Keratinocyte (primary cell): ENCODE data around the gene ADD2. TPM values are rescaled to one million over a fixed set of nuclear protein-coding genes. Genes with fewer than 3 reads are reported as not detected.

Source experiments
- DNase-seq: peaks from one replicate; pipeline ENCODE4 v3.0.0-alpha.2; 2011; ENCODE audit warnings: low read depth, missing footprints, low spot score
- FAIRE-seq: peaks from 2 replicates; lab custom pipeline; 2011; peaks lifted over from hg19 to GRCh38; lab: Jason Lieb, UNC
- H2AFZ ChIP-seq: 2 replicates; pipeline ENCODE4 v1.6.0; 2012; ENCODE audit warnings: low read length, control low read depth, inconsistent platforms; ENCODE audit not compliant: control insufficient read depth
- H3K27ac ChIP-seq: 2 replicates; pipeline ENCODE4 v1.5.1; 2011; ENCODE audit warnings: low read length; ENCODE audit not compliant: control insufficient read depth, insufficient read depth
- H3K27me3 ChIP-seq: 3 replicates; pipeline ENCODE4 v1.6.0; 2011; ENCODE audit warnings: low read length; ENCODE audit not compliant: control insufficient read depth, insufficient read depth; ENCODE audit errors: extremely low read depth
- H3K36me3 ChIP-seq, 2 experiments: 2 replicates in 1 of 2; 3 replicates in 1 of 2; pipeline ENCODE4 v1.5.1; 2011; ENCODE audit warnings: low read length in 2 of 2, mild to moderate bottlenecking in 1 of 2; ENCODE audit not compliant: control insufficient read depth in 2 of 2, insufficient read depth in 2 of 2; ENCODE audit errors: extremely low read depth in 1 of 2
- H3K4me1 ChIP-seq: 3 replicates; pipeline ENCODE4 v1.5.1; 2011; ENCODE audit warnings: low read length; ENCODE audit not compliant: control insufficient read depth, insufficient read depth; ENCODE audit errors: extremely low read depth
- H3K4me2 ChIP-seq: 3 replicates; pipeline ENCODE4 v1.6.0; 2011; ENCODE audit warnings: low read depth, low read length; ENCODE audit not compliant: control insufficient read depth, insufficient read depth; ENCODE audit errors: extremely low read depth
- H3K4me3 ChIP-seq, 3 experiments: fragments of 200-600 bp in 1 of 3; sonication (generic) in 1 of 3; 2 replicates in 2 of 3; 3 replicates in 1 of 3; pipeline ENCODE4 v1.5.1; 2011 to 2016; ENCODE audit warnings: low read length in 3 of 3, mild to moderate bottlenecking in 3 of 3, control low read depth in 2 of 3, inconsistent platforms in 1 of 3, low read depth in 1 of 3, mixed read lengths in 1 of 3, mixed run types in 1 of 3, moderate library complexity in 1 of 3; ENCODE audit not compliant: control insufficient read depth in 2 of 3, insufficient read depth in 2 of 3; ENCODE audit errors: extremely low read depth in 1 of 3
- H3K79me2 ChIP-seq: 2 replicates; pipeline ENCODE4 v1.6.0; 2012; ENCODE audit warnings: low read length; ENCODE audit not compliant: control insufficient read depth, insufficient read depth
- H3K9ac ChIP-seq: 3 replicates; pipeline ENCODE4 v1.6.0; 2011; ENCODE audit warnings: low read length; ENCODE audit not compliant: control insufficient read depth, insufficient read depth; ENCODE audit errors: extremely low read depth
- H3K9me1 ChIP-seq: 3 replicates; pipeline ENCODE4 v1.6.0; 2011; ENCODE audit warnings: low read length; ENCODE audit not compliant: control insufficient read depth, insufficient read depth; ENCODE audit errors: extremely low read depth
- H3K9me3 ChIP-seq: 2 replicates; pipeline ENCODE4 v1.5.1; 2012; ENCODE audit warnings: low read depth, low read length; ENCODE audit not compliant: control insufficient read depth
- H4K20me1 ChIP-seq: 3 replicates; pipeline ENCODE4 v1.6.0; 2011; ENCODE audit warnings: low read length; ENCODE audit not compliant: control insufficient read depth, insufficient read depth; ENCODE audit errors: extremely low read depth
- EZH2 ChIP-seq: IDR thresholded peaks from one replicate; pipeline ENCODE4 v1.6.1; 2012; ENCODE audit warnings: inconsistent platforms, mild to moderate bottlenecking, low read length, moderate library complexity
- dilution Hi-C: fragments of 300-500 bp; cut with MboI; formaldehyde crosslinking; loops from one replicate; pipeline ENCODE4 v1.7.0; 2020; ENCODE audit warnings: low sequenced_read_pairs; ENCODE audit not compliant: extremely low pct_ligation_motif_present
- polyA plus RNA-seq, 5 experiments: library from polyadenylated mRNA; depleted of rRNA in 3 of 5; stranded (reverse) in 3 of 5; stranded (forward) in 1 of 5; unstranded in 1 of 5; fragments of >200 nt; gene quantifications; 1 replicate in 1 of 5; 2 replicates in 3 of 5; 3 replicates in 1 of 5; pipeline versions ENCODE4 v1.2.1 to v1.2.3, GENCODE V29; 2011 to 2012; ENCODE audit warnings: missing spikeins in 2 of 5, low read depth in 1 of 5, low replicate concordance in 1 of 5
- TF ChIP-seq, protein P1 (sequence below), 3 experiments: IDR thresholded peaks in 1 of 3; conservative IDR thresholded peaks in 1 of 3; optimal IDR thresholded peaks in 1 of 3; 2 replicates in 2 of 3; 3 replicates in 1 of 3; pipeline versions ENCODE3 to v1.5.1; 2011; ENCODE audit warnings: low read length in 3 of 3, mild to moderate bottlenecking in 3 of 3, moderate library complexity in 2 of 3, control low read depth in 1 of 3, inconsistent platforms in 1 of 3; ENCODE audit not compliant: insufficient read depth in 2 of 3; ENCODE audit errors: extremely low read depth in 1 of 3

ADD2 gene
- polyA plus RNA-seq, 1 donor (not counting 4 experiments of a cell fraction or from before 2014, with no cell fraction given), result 0.05 TPM

GRCh38 chr2:70674636-70675430, 93.2 kb downstream of the ADD2 start:
- no peaks in the 10 kb centered on the region for H3K36me3 ChIP-seq

DNA sequence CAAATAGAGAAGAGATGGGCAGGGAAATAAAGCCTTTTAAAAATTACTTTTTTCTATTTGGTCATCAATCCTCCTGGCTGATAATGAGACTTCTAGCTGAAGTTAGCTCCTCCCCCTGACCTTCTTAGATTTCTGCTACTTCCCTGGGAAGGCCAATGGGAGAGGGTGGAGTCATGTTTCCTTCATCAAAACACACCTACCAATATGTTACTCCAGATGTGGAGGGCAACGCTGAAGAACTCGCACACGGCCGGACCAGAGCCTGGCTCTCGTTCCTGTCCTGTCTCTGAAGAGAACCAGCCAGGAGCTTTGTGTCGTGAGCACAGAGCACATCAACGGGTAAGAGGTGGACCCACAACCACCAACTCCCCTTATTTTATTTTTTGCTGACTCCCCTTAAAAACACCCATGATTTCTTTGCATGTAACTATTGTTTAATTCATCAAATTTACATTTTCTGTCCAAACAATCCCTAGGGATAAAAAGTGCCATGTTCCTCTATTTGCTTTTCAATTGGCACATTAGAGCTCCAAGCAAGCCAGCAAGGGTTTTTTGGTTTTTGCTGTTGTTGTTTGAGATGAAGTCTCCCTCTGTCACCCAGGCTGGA, 94.9 kb downstream of the ADD2 start:
- FAIRE-seq (no peak), DNase-seq (no peak)
- no peak overlapping the region for H3K27ac ChIP-seq
- dilution Hi-C loops, result no loop called here
- no peak overlapping the region for H2AFZ ChIP-seq
- no peaks in the 10 kb centered on the region for H3K4me1 ChIP-seq
- no peaks in the 10 kb centered on the region for H3K9me1 ChIP-seq
- H3K4me3 ChIP-seq, result no peak overlapping the region
- no peaks in the 10 kb centered on the region for H4K20me1 ChIP-seq
- H3K79me2 ChIP-seq, result no peaks in the 10 kb centered on the region
- H3K9ac ChIP-seq, result no peak overlapping the region
- no peak for TF ChIP-seq EZH2
- TF ChIP-seq, protein P1, sequence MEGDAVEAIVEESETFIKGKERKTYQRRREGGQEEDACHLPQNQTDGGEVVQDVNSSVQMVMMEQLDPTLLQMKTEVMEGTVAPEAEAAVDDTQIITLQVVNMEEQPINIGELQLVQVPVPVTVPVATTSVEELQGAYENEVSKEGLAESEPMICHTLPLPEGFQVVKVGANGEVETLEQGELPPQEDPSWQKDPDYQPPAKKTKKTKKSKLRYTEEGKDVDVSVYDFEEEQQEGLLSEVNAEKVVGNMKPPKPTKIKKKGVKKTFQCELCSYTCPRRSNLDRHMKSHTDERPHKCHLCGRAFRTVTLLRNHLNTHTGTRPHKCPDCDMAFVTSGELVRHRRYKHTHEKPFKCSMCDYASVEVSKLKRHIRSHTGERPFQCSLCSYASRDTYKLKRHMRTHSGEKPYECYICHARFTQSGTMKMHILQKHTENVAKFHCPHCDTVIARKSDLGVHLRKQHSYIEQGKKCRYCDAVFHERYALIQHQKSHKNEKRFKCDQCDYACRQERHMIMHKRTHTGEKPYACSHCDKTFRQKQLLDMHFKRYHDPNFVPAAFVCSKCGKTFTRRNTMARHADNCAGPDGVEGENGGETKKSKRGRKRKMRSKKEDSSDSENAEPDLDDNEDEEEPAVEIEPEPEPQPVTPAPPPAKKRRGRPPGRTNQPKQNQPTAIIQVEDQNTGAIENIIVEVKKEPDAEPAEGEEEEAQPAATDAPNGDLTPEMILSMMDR (optimal IDR thresholded peaks at IDR 0.05 in 1 of 3, IDR thresholded peaks at IDR 0.05 in 1 of 3, conservative IDR thresholded peaks at IDR 0.05 in 1 of 3; ENCODE audit: extremely low read depth in 1 of 3, insufficient read depth in 2 of 3, low read length in 3 of 3), result no peak
- H3K27me3 ChIP-seq, result no peaks in the 10 kb centered on the region
- H3K4me2 ChIP-seq, result no peak overlapping the region
- H3K9me3 ChIP-seq, result no peaks in the 10 kb centered on the region
- H3K36me3 ChIP-seq, result no peaks in the 10 kb centered on the region

More at GRCh38 chr2:70674636-70675430, 93.2 kb downstream of the ADD2 start:
- Histone ChIP-seq H3K79me2 (no peaks in the 10 kb centered on the region), H2AFZ (no peak overlapping the region), H3K27me3 (no peaks in the 10 kb centered on the region), H4K20me1 (no peaks in the 10 kb centered on the region), H3K4me2 (no peak overlapping the region), H3K9me1 (no peaks in the 10 kb centered on the region), H3K9me3 (no peaks in the 10 kb centered on the region), H3K4me1 (no peaks in the 10 kb centered on the region), H3K4me3 (no peak overlapping the region), H3K9ac (no peak overlapping the region), H3K27ac (no peak overlapping the region)
- FAIRE-seq, result no peak
- no peak for DNase-seq
- TF ChIP-seq EZH2, result no peak
- TF ChIP-seq, protein P1 (optimal IDR thresholded peaks at IDR 0.05 in 1 of 3, IDR thresholded peaks at IDR 0.05 in 1 of 3, conservative IDR thresholded peaks at IDR 0.05 in 1 of 3; ENCODE audit: extremely low read depth in 1 of 3, insufficient read depth in 2 of 3, low read length in 3 of 3), result no peak
- dilution Hi-C loops, result no loop called here
